H9 (cell line): Measurements from ENCODE around the gene ITGB6. TPM values are rescaled to one million over a fixed set of nuclear protein-coding genes. Genes with fewer than 3 reads are reported as not detected.
"Not testable (repeated sequence)": the region's sequence is repeated elsewhere in the genome, so short reads cannot be mapped to it uniquely, and the experiment has no call there.

Experiments used
- DNase-seq: peaks from one replicate; pipeline ENCODE4 v3.0.0-alpha.2; 2017
- H2AFZ ChIP-seq: one replicate; pipeline ENCODE4 v1.6.1; 2013; ENCODE audit warnings: mild to moderate bottlenecking, low read length, control low read depth, moderate library complexity
- H2AK5ac ChIP-seq: 2 replicates; pipeline ENCODE4 v1.6.1; 2013; ENCODE audit warnings: low read length, control low read depth, mixed read lengths; ENCODE audit not compliant: insufficient read length
- H2BK120ac ChIP-seq: one replicate; pipeline ENCODE4 v1.6.1; 2013; ENCODE audit warnings: low read depth, mild to moderate bottlenecking, low read length, control low read depth, inconsistent platforms; ENCODE audit not compliant: poor library complexity, severe bottlenecking
- H2BK12ac ChIP-seq: 2 replicates; pipeline ENCODE4 v1.6.1; 2013; ENCODE audit warnings: low read length, control low read depth, mixed read lengths, low read depth; ENCODE audit not compliant: insufficient read length
- H2BK15ac ChIP-seq: 2 replicates; pipeline ENCODE4 v1.6.1; 2013; ENCODE audit warnings: low read depth, low read length, control low read depth
- H2BK20ac ChIP-seq: one replicate; pipeline ENCODE4 v1.6.1; 2013; ENCODE audit warnings: low read depth, mild to moderate bottlenecking, low read length, control low read depth, inconsistent platforms; ENCODE audit not compliant: poor library complexity, severe bottlenecking
- H2BK5ac ChIP-seq: 2 replicates; pipeline ENCODE4 v1.6.1; 2013; ENCODE audit warnings: low read length, control low read depth, mixed read lengths; ENCODE audit not compliant: insufficient read length
- H3K14ac ChIP-seq: 2 replicates; pipeline ENCODE4 v1.6.1; 2013; ENCODE audit warnings: low read length, control low read depth; ENCODE audit not compliant: insufficient read depth
- H3K18ac ChIP-seq: 2 replicates; pipeline ENCODE4 v1.6.1; 2013; ENCODE audit warnings: low read depth, mild to moderate bottlenecking, mixed read lengths, low read length, control low read depth; ENCODE audit not compliant: insufficient read length
- H3K23ac ChIP-seq: 2 replicates; pipeline ENCODE4 v1.6.1; 2013; ENCODE audit warnings: low read length, control low read depth, mixed read lengths, low read depth; ENCODE audit not compliant: insufficient read length
- H3K23me2 ChIP-seq: 2 replicates; pipeline ENCODE4 v1.6.1; 2013; ENCODE audit warnings: low read depth, mild to moderate bottlenecking, mixed read lengths, low read length, control low read depth; ENCODE audit not compliant: insufficient read length, poor library complexity, severe bottlenecking
- H3K27ac ChIP-seq: 2 replicates; pipeline ENCODE4 v1.5.1; 2013; ENCODE audit warnings: low read length, control low read depth, mixed read lengths, low read depth; ENCODE audit not compliant: insufficient read length
- H3K27me3 ChIP-seq: 2 replicates; pipeline ENCODE4 v1.6.1; 2013; ENCODE audit warnings: low read length, control low read depth, inconsistent platforms; ENCODE audit not compliant: insufficient read depth
- H3K4ac ChIP-seq: 2 replicates; pipeline ENCODE4 v1.6.1; 2013; ENCODE audit warnings: low read depth, mild to moderate bottlenecking, control low read depth, inconsistent platforms, low read length, moderate library complexity
- H3K4me1 ChIP-seq: 2 replicates; pipeline ENCODE4 v1.6.1; 2013; ENCODE audit warnings: low read length, control low read depth, inconsistent platforms; ENCODE audit not compliant: insufficient read depth
- H3K4me2 ChIP-seq: 2 replicates; pipeline ENCODE4 v1.6.1; 2013; ENCODE audit warnings: low read length, control low read depth, mixed read lengths; ENCODE audit not compliant: insufficient read length, insufficient read depth
- H3K56ac ChIP-seq: 2 replicates; pipeline ENCODE4 v1.6.1; 2013; ENCODE audit warnings: low read depth, mild to moderate bottlenecking, mixed read lengths, low read length, control low read depth; ENCODE audit not compliant: insufficient read length
- H3K79me1 ChIP-seq: 2 replicates; pipeline ENCODE4 v1.6.1; 2013; ENCODE audit warnings: low read depth, mild to moderate bottlenecking, moderate library complexity, low read length, control low read depth, inconsistent platforms; ENCODE audit not compliant: insufficient read depth, poor library complexity, severe bottlenecking
- H3K79me2 ChIP-seq: 2 replicates; pipeline ENCODE4 v1.6.1; 2013; ENCODE audit warnings: low read length, control low read depth, inconsistent platforms; ENCODE audit not compliant: insufficient read depth
- H3K9ac ChIP-seq: 2 replicates; pipeline ENCODE4 v1.6.1; 2013; ENCODE audit warnings: low read length, control low read depth, mixed read lengths; ENCODE audit not compliant: insufficient read length; ENCODE audit errors: extremely low read depth
- H3K9me3 ChIP-seq: one replicate; pipeline ENCODE4 v1.6.1; 2013; ENCODE audit warnings: low read depth, low read length, inconsistent platforms; ENCODE audit not compliant: control insufficient read depth
- H3T11ph ChIP-seq: one replicate; pipeline ENCODE4 v1.6.1; 2013; ENCODE audit warnings: mild to moderate bottlenecking, low read length, control low read depth, inconsistent platforms
- H4K20me1 ChIP-seq: one replicate; pipeline ENCODE4 v1.6.1; 2013; ENCODE audit not compliant: control insufficient read depth, insufficient read length, insufficient read depth
- H4K5ac ChIP-seq: 2 replicates; pipeline ENCODE4 v1.6.1; 2013; ENCODE audit warnings: low read depth, mild to moderate bottlenecking, mixed read lengths, low read length, control low read depth; ENCODE audit not compliant: insufficient read length
- H4K8ac ChIP-seq: replicated peaks from 2 replicates; pipeline ENCODE4 v1.6.1; 2013; ENCODE audit warnings: low read length, control low read depth, mixed read lengths, low read depth; ENCODE audit not compliant: insufficient read length
- H4K91ac ChIP-seq: 2 replicates; pipeline ENCODE4 v1.6.1; 2013; ENCODE audit warnings: low read depth, mild to moderate bottlenecking, moderate library complexity, mixed read lengths, low read length, control low read depth; ENCODE audit not compliant: insufficient read length
- H3K27ac Mint-ChIP-seq, 3 experiments: 2 replicates in 2 of 3; 3 replicates in 1 of 3; pipeline ENCODE4 v1.8.0; 2020 to 2021; ENCODE audit warnings: mixed read lengths in 3 of 3, mild to moderate bottlenecking in 1 of 3, moderate library complexity in 1 of 3
- H3K27me3 Mint-ChIP-seq: 2 replicates; pipeline ENCODE4 v1.8.0; 2021; ENCODE audit warnings: low read depth, mild to moderate bottlenecking, moderate library complexity, mixed read lengths
- H3K36me3 Mint-ChIP-seq, 3 experiments: 2 replicates in 2 of 3; 3 replicates in 1 of 3; pipeline ENCODE4 v1.8.0; 2020 to 2021; ENCODE audit warnings: low read depth in 3 of 3, mixed read lengths in 3 of 3; ENCODE audit not compliant: insufficient read depth in 1 of 3
- H3K4me1 Mint-ChIP-seq, 2 experiments: 2 replicates each; pipeline ENCODE4 v1.8.0; 2020; ENCODE audit warnings: mixed read lengths in 2 of 2
- H3K4me3 Mint-ChIP-seq, 2 experiments: 2 replicates in 1 of 2; 3 replicates in 1 of 2; pipeline ENCODE4 v1.8.0; 2020 to 2021; ENCODE audit warnings: mild to moderate bottlenecking in 2 of 2, mixed read lengths in 2 of 2, moderate library complexity in 1 of 2
- H3K9me3 Mint-ChIP-seq, 2 experiments: 2 replicates in 1 of 2; 3 replicates in 1 of 2; pipeline ENCODE4 v1.8.0; 2020; ENCODE audit warnings: mild to moderate bottlenecking in 2 of 2, mixed read lengths in 2 of 2, moderate library complexity in 1 of 2
- CTCF ChIP-seq: fragments of 200-600 bp; sonication (generic); conservative IDR thresholded peaks from 3 replicates; pipeline ENCODE4 v1.8.0; 2021; ENCODE audit warnings: antibody characterized with exemption, mild to moderate bottlenecking
- WGBS: extraction: QIAGEN DNeasy Blood & Tissue Kit; methylation state at CpG from one replicate; pipeline ENCODE4 v1.1.7; 2013; ENCODE audit warnings: missing lambda C conversion rate, low lambda C conversion rate, mixed read lengths; ENCODE audit not compliant: insufficient read length; ENCODE audit errors: extremely low coverage; 5-methylcytosine and 5-hydroxymethylcytosine counted together
- total RNA-seq: library from RNA; stranded (reverse); gene quantifications from 2 replicates; pipeline ENCODE4 v1.2.1, GENCODE V29; 2021

Gene ITGB6
- total RNA-seq, 1 experiment from 2014 or later, result not detected

DNA sequence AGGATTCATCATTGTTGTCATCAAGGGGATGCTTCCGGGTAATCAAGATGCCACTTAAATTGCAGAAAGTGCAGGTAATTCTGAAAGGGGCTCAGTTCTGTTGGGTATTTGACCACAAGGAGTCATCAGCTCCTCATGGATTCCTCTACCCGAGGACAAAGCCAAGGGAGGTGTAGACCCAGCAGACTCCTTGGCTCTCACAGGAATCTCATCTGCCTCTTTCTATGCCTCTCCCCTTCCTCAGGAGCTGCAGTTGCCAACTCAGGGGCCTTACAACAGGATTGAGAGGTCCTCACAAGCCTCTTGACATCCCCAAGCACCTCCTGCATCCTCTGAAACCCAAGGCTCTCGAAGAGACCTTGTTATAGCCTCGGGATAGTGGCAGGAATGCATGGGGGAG, 44.0 kb downstream of the ITGB6 start:
- Mint-ChIP-seq H3K4me3 (no peak overlapping the region), H3K4me1 (peaks cover 8 to 13% of the 10 kb centered on the region in 2 experiments), H3K27ac (no peak overlapping the region), H3K27me3 (peaks cover 1% of the 10 kb centered on the region; the same call in 1 of the 2 replicates), H3K9me3 (peaks cover 2 to 3% of the 10 kb centered on the region in 2 experiments; a peak in 2 of 5 replicates), H3K36me3 (peaks cover 0 to 2% (median 0%) of the 10 kb centered on the region in 3 experiments; a peak in 1 of 7 replicates)
- no peak overlapping the region for H2BK12ac ChIP-seq
- no peaks in the 10 kb centered on the region for H3K23me2 ChIP-seq
- H4K20me1 ChIP-seq, result no peaks in the 10 kb centered on the region
- H3K27me3 ChIP-seq, result no peaks in the 10 kb centered on the region
- H2BK15ac ChIP-seq, result no peak overlapping the region
- H2AK5ac ChIP-seq, result no peak overlapping the region
- no peak overlapping the region for H4K8ac ChIP-seq
- no peak overlapping the region for H2AFZ ChIP-seq
- H4K5ac ChIP-seq, result no peak overlapping the region
- no peaks in the 10 kb centered on the region for H3K79me2 ChIP-seq
- H2BK20ac ChIP-seq, result no peak overlapping the region
- DNase-seq, result peak; percentile 42
- H3K18ac ChIP-seq, result no peak overlapping the region
- H3K4me2 ChIP-seq, result no peak overlapping the region
- no peak overlapping the region for H3K9ac ChIP-seq
- no peak overlapping the region for H3K23ac ChIP-seq
- H4K91ac ChIP-seq, result no peak overlapping the region
- no peak overlapping the region for H3K27ac ChIP-seq
- no peaks in the 10 kb centered on the region for H3K9me3 ChIP-seq
- H3K14ac ChIP-seq, result no peak overlapping the region
- H3K4me1 ChIP-seq, result peaks cover 6% of the 10 kb centered on the region; the same call in 1 of the 2 replicates
- WGBS, result no CpG with 5 or more reads among the region's 4 CpGs
- H3K79me1 ChIP-seq, result no peaks in the 10 kb centered on the region
- H3K4ac ChIP-seq, result no peak overlapping the region
- H3T11ph ChIP-seq, result no peak overlapping the region
- H3K56ac ChIP-seq, result no peak overlapping the region
- no peak overlapping the region for H2BK5ac ChIP-seq
- no peak overlapping the region for H2BK120ac ChIP-seq
- peak; percentile 44; the same call in 2 of the 3 replicates for TF ChIP-seq CTCF

DNA sequence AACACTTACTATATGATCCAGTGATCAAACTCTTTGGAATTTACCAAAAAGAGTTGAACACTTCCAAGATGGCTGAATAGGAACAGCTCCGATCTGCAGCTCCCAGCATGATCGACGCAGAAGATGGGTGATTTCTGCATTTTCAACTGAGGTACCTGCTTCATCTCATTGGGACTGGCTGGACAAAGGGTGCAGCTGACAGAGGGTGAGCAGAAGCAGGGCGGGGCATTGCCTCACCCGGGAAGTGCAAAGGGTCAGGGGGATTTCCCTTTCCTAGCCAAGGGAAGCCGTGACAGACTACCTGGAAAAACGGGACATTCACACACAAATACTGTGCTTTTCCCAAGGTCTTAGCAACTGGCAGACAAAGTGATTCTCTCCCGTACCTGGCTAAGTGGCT, 51.7 kb downstream of the ITGB6 start:
- H3K27ac Mint-ChIP-seq, H3K18ac ChIP-seq, H3K36me3 Mint-ChIP-seq, H4K5ac ChIP-seq, H3K4me1 ChIP-seq, H3K27ac ChIP-seq, H2BK5ac ChIP-seq, DNase-seq, H4K8ac ChIP-seq, H3K9me3 ChIP-seq, H3K27me3 ChIP-seq, H3K9me3 Mint-ChIP-seq, H3K4me2 ChIP-seq, H3K27me3 Mint-ChIP-seq, H3K23me2 ChIP-seq, H3K4me3 Mint-ChIP-seq, H2BK120ac ChIP-seq, H3K56ac ChIP-seq, H2BK15ac ChIP-seq, H3T11ph ChIP-seq, H2AFZ ChIP-seq, H3K79me1 ChIP-seq, H2AK5ac ChIP-seq, H3K14ac ChIP-seq, H2BK12ac ChIP-seq, H2BK20ac ChIP-seq, H3K79me2 ChIP-seq, H4K91ac ChIP-seq, H4K20me1 ChIP-seq, H3K23ac ChIP-seq, H3K9ac ChIP-seq, H3K4ac ChIP-seq: not testable (repeated sequence)
- H3K4me1 Mint-ChIP-seq, result peaks cover 18 to 19% of the 10 kb centered on the region in 2 experiments
- WGBS, result no CpG with 5 or more reads among the region's 8 CpGs
